Measurements from ENCODE around the gene CCNL1.

The CCNL1 gene

GRCh38 chr3:157125101-157125500 lies 34.8 kb downstream of the CCNL1 start:
- H2AFZ ChIP-seq (ENCODE audit: low read depth), result no peak overlapping the region
- H3K36me3 ChIP-seq (ENCODE audit: insufficient read depth), result no peaks in the 10 kb centered on the region
- H4K20me1 ChIP-seq (ENCODE audit: insufficient read depth), result no peaks in the 10 kb centered on the region
- H3K27ac ChIP-seq, result no peak overlapping the region
- no peak overlapping the region for H3K4me3 ChIP-seq (IDR thresholded peaks at IDR 0.05; ENCODE audit: insufficient read depth, low read depth, low read length)
- peaks cover 50% of the 10 kb centered on the region for H3K4me1 ChIP-seq (ENCODE audit: low read depth, poor library complexity, severe bottlenecking)
- no peak overlapping the region for H3K9ac ChIP-seq
- no peak overlapping the region for H3K4me2 ChIP-seq
- no peak for TF ChIP-seq CTCF (conservative IDR thresholded peaks at IDR 0.05; ENCODE audit: low read depth, low read length)
- no peaks in the 10 kb centered on the region for H3K27me3 ChIP-seq (ENCODE audit: insufficient read depth, low read depth)
- H3K79me2 ChIP-seq (ENCODE audit: insufficient read depth, low read depth), result no peaks in the 10 kb centered on the region

- Histone ChIP-seq H3K4me3 (IDR thresholded peaks at IDR 0.05; ENCODE audit: insufficient read depth, low read depth, low read length) (no peak overlapping the region), H4K20me1 (ENCODE audit: insufficient read depth) (no peaks in the 10 kb centered on the region), H3K79me2 (ENCODE audit: insufficient read depth, low read depth) (no peaks in the 10 kb centered on the region), H3K27ac (no peak overlapping the region), H3K27me3 (ENCODE audit: insufficient read depth, low read depth) (no peaks in the 10 kb centered on the region), H3K4me1 (ENCODE audit: low read depth, poor library complexity, severe bottlenecking) (peaks cover 36% of the 10 kb centered on the region), H3K4me2 (no peak overlapping the region), H2AFZ (ENCODE audit: low read depth) (no peak overlapping the region), H3K36me3 (ENCODE audit: insufficient read depth) (no peaks in the 10 kb centered on the region), H3K9ac (no peak overlapping the region)
- no peak for TF ChIP-seq CTCF (conservative IDR thresholded peaks at IDR 0.05; ENCODE audit: low read depth, low read length)
Observed at GRCh38 chr3:157123621-157124020, 36.3 kb downstream of the CCNL1 start.

- Histone ChIP-seq H3K36me3 (ENCODE audit: insufficient read depth) (no peaks in the 10 kb centered on the region), H3K27me3 (ENCODE audit: insufficient read depth, low read depth) (no peaks in the 10 kb centered on the region), H3K4me1 (ENCODE audit: low read depth, poor library complexity, severe bottlenecking) (peaks cover 29% of the 10 kb centered on the region), H3K4me2 (no peak overlapping the region), H2AFZ (ENCODE audit: low read depth) (no peak overlapping the region), H3K9ac (no peak overlapping the region), H4K20me1 (ENCODE audit: insufficient read depth) (no peaks in the 10 kb centered on the region), H3K27ac (no peak overlapping the region), H3K4me3 (IDR thresholded peaks at IDR 0.05; ENCODE audit: insufficient read depth, low read depth, low read length) (no peak overlapping the region), H3K79me2 (ENCODE audit: insufficient read depth, low read depth) (no peaks in the 10 kb centered on the region)
- no peak for TF ChIP-seq CTCF (conservative IDR thresholded peaks at IDR 0.05; ENCODE audit: low read depth, low read length)
Observed at GRCh38 chr3:157122832-157123427, 37.0 kb downstream of the CCNL1 start.

- no peak for TF ChIP-seq CTCF (conservative IDR thresholded peaks at IDR 0.05; ENCODE audit: low read depth, low read length)
- H3K4me2 ChIP-seq, result no peak overlapping the region
- no peak overlapping the region for H2AFZ ChIP-seq (ENCODE audit: low read depth)
- H3K27ac ChIP-seq, result no peak overlapping the region
- no peaks in the 10 kb centered on the region for H3K27me3 ChIP-seq (ENCODE audit: insufficient read depth, low read depth)
- no peak overlapping the region for H3K9ac ChIP-seq
- H3K4me1 ChIP-seq (ENCODE audit: low read depth, poor library complexity, severe bottlenecking), result peaks cover 21% of the 10 kb centered on the region
- no peaks in the 10 kb centered on the region for H3K79me2 ChIP-seq (ENCODE audit: insufficient read depth, low read depth)
- no peaks in the 10 kb centered on the region for H3K36me3 ChIP-seq (ENCODE audit: insufficient read depth)
- H3K4me3 ChIP-seq (IDR thresholded peaks at IDR 0.05; ENCODE audit: insufficient read depth, low read depth, low read length), result no peak overlapping the region
- H4K20me1 ChIP-seq (ENCODE audit: insufficient read depth), result no peaks in the 10 kb centered on the region
Observed at GRCh38 chr3:157122116-157122515, 37.8 kb downstream of the CCNL1 start.

Measured in KMS-11 (cell line).